Lower leg skin (tissue), 4 donors: ENCODE measurements around the gene KDM4F. TPM values are rescaled to one million over a fixed set of nuclear protein-coding genes. Genes with fewer than 3 reads are reported as not detected.

Experiments
- DNase-seq, 2 donors: peaks; one replicate each; pipeline ENCODE4 v3.0.0-alpha.2; 2019; ENCODE audit warnings: low spot score in 2 of 2
- H3K4me3 ChIP-seq: fragments of 200-600 bp; sonication (generic); 2 replicates; pipeline ENCODE4 v1.5.1; 2017; ENCODE audit warnings: mild to moderate bottlenecking, low read depth; ENCODE audit not compliant: poor library complexity, severe bottlenecking
- CTCF ChIP-seq, 3 donors: fragments of 450-650 bp; IDR thresholded peaks; one replicate each; pipeline ENCODE4 v1.5.1; 2016; ENCODE audit warnings: antibody characterized with exemption in 3 of 3, mild to moderate bottlenecking in 3 of 3, moderate library complexity in 2 of 3
- POLR2A ChIP-seq, 2 donors: fragments of 450-650 bp; IDR thresholded peaks; one replicate each; pipeline ENCODE4 v1.6.1; 2016 to 2017; ENCODE audit warnings: antibody characterized with exemption in 2 of 2, mild to moderate bottlenecking in 1 of 2, moderate library complexity in 1 of 2
- WGBS, 2 donors: methylation state at CpG; one replicate each; pipeline ENCODE4 v1.1.5; 2018; 5-methylcytosine and 5-hydroxymethylcytosine counted together
- intact Hi-C: fragments of 100-400 bp; cut with DNase I; formaldehyde crosslinking; loops from one replicate; pipeline ENCODE4 v1.15.0; 2023; ENCODE audit warnings: low total_unique reads
- total RNA-seq, 4 donors: library from RNA; depleted of rRNA; stranded (reverse); fragments of >200 nt; gene quantifications; one replicate each; pipeline ENCODE4 v1.1.0, GENCODE V29; 2016

The KDM4F gene
- total RNA-seq, 4 donors from 2014 or later: not detected

GRCh38 chr11:95086836-95087570 lies 37.8 kb downstream of the KDM4F start:
- TF ChIP-seq CTCF (IDR thresholded peaks at IDR 0.05) (no peak), POLR2A (IDR thresholded peaks at IDR 0.05) (no peak)
- intact Hi-C loops: no loop called here
- WGBS, 2 donors: 97% methylated on average over 1 of the region's 1 CpG
- no peak overlapping the region for H3K4me3 ChIP-seq
- no peak for DNase-seq

GRCh38 chr11:95088946-95089619 lies 39.9 kb downstream of the KDM4F start:
- intact Hi-C loops: no loop called here
- TF ChIP-seq POLR2A (IDR thresholded peaks at IDR 0.05): no peak
- TF ChIP-seq CTCF (IDR thresholded peaks at IDR 0.05): no peak
- WGBS, 2 donors: 9 to 11% methylated on average over 21 to 27 of the region's 27 CpGs
- peak overlapping the region; percentile 66 for H3K4me3 ChIP-seq
- no peak for DNase-seq

- peak within 1 kb of the TSS; percentile 66 for H3K4me3 ChIP-seq
- peak; percentile 71 to 96 for DNase-seq
- 0% methylated on average over 34 to 74 of the region's 106 CpGs for WGBS, 2 donors
- TF ChIP-seq POLR2A (IDR thresholded peaks at IDR 0.05): no peak
- no peak for TF ChIP-seq CTCF (IDR thresholded peaks at IDR 0.05)
- intact Hi-C loops: no loop called here
Observed at GRCh38 chr11:95089620-95090542, 40.7 kb downstream of the KDM4F start, which contains the start of gene ENDOD1. Gene ENDOD1 (plus strand): TSS chr11:95089846. CDS start chr11:95089928, 82 bp downstream.

GRCh38 chr11:95091663-95092180 lies 42.5 kb downstream of the KDM4F start:
- intact Hi-C loops: no loop called here
- H3K4me3 ChIP-seq: no peak overlapping the region
- TF ChIP-seq CTCF (IDR thresholded peaks at IDR 0.05): no peak
- no peak for DNase-seq

GRCh38 chr11:95092549-95093324 lies 43.5 kb downstream of the KDM4F start:
- TF ChIP-seq POLR2A (IDR thresholded peaks at IDR 0.05) (no peak), CTCF (IDR thresholded peaks at IDR 0.05) (no peak)
- intact Hi-C loops: no loop called here
- DNase-seq: no peak

More at GRCh38 chr11:95092549-95093324, 43.5 kb downstream of the KDM4F start:
- H3K4me3 ChIP-seq: no peak overlapping the region
- WGBS, 2 donors: 50 to 58% methylated on average over 5 of the region's 5 CpGs
